GM12891 (cell line): ENCODE data around the gene TBC1D25.
A peak's percentile ranks its signal among the peaks of the same experiment; 100 is the strongest.

Source experiments
- DNase-seq: peaks from one replicate; pipeline ENCODE4 v3.0.0; 2011; ENCODE audit warnings: low spot score; ENCODE audit not compliant: insufficient read length
- FAIRE-seq: peaks from 2 replicates; lab custom pipeline; 2011; peaks lifted over from hg19 to GRCh38; lab: Jason Lieb, UNC
- PAX5 ChIP-seq: IDR thresholded peaks from 2 replicates; pipeline ENCODE4 v1.6.1; 2011; ENCODE audit warnings: low read length, moderate library complexity, mild to moderate bottlenecking; ENCODE audit not compliant: insufficient read depth, severe bottlenecking
- POLR2A ChIP-seq: IDR thresholded peaks from 2 replicates; pipeline ENCODE4 v1.6.1; 2011; ENCODE audit warnings: low read depth, low read length, control low read depth
- POLR2AphosphoS5 ChIP-seq: IDR thresholded peaks from 2 replicates; pipeline ENCODE4 v1.6.1; 2011; ENCODE audit warnings: low read depth, low read length, control low read depth
- POU2F2 ChIP-seq: IDR thresholded peaks from 2 replicates; pipeline ENCODE4 v1.6.1; 2011; ENCODE audit warnings: low read depth, mild to moderate bottlenecking, control low read depth, low read length, moderate library complexity
- SPI1 ChIP-seq: IDR thresholded peaks from 2 replicates; pipeline ENCODE4 v1.6.1; 2011; ENCODE audit warnings: low read depth, low read length, control low read depth
- TAF1 ChIP-seq: IDR thresholded peaks from 2 replicates; pipeline ENCODE4 v1.6.1; 2011; ENCODE audit warnings: low read depth, low read length, control low read depth

The TBC1D25 gene

DNA sequence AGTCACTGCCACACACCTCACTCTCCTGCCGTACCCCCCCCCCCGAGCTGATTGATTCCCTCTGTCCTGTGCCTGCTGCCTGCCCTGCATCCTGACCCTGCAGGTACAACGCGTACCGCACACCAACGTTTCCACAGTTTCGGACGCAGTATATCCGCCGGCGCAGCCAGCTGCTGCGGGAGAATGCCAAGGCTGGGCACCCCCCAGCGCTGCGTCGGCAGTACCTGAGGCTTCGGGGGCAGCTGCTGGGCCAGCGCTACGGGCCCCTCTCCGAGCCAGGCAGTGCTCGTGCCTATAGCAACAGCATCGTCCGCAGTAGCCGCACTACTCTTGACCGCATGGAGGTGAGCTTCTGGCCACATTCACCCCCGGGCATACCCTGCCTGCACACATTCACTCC lies 59.1 kb downstream of the TBC1D25 start:
- DNase-seq (no peak), FAIRE-seq (peak; percentile 58)
- TF ChIP-seq POLR2AphosphoS5, result no peak
- TF ChIP-seq PAX5, result no peak
- no peak for TF ChIP-seq POU2F2
- no peak for TF ChIP-seq SPI1

DNA sequence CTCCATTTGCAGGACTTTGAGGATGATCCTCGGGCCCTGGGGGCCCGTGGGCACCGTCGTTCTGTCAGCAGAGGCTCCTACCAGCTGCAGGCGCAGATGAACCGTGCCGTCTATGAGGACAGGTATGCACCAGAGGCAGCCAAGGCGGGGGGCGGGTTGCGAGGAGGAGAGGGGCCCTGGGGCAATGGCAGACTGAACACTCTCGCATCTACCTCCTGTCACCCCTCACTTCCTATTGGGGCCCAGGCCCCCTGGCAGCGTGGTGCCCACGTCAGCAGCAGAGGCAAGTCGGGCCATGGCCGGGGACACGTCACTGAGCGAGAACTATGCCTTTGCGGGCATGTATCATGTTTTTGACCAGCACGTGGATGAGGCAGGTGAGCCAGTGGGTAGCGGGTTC lies 59.8 kb downstream of the TBC1D25 start:
- no peak for FAIRE-seq
- DNase-seq, result no peak
- TF ChIP-seq POLR2AphosphoS5 (no peak), POLR2A (no peak), TAF1 (no peak), SPI1 (no peak), POU2F2 (no peak), PAX5 (no peak)

DNA sequence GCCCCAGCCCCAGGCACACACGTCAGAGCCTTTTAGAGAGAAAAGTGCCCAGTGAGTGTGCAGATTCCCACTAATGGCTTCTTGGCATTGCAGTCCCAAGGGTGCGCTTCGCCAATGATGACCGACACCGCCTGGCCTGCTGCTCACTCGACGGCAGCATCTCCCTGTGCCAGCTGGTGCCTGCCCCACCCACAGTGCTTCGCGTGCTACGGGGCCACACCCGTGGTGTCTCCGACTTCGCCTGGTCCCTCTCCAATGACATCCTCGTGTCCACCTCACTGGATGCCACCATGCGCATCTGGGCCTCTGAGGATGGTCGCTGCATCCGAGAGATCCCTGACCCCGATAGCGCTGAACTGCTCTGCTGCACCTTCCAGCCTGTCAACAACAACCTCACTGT lies 60.7 kb downstream of the TBC1D25 start:
- DNase-seq, result no peak
- TF ChIP-seq TAF1 (no peak), SPI1 (no peak), POU2F2 (no peak)
- FAIRE-seq, result no peak

DNA sequence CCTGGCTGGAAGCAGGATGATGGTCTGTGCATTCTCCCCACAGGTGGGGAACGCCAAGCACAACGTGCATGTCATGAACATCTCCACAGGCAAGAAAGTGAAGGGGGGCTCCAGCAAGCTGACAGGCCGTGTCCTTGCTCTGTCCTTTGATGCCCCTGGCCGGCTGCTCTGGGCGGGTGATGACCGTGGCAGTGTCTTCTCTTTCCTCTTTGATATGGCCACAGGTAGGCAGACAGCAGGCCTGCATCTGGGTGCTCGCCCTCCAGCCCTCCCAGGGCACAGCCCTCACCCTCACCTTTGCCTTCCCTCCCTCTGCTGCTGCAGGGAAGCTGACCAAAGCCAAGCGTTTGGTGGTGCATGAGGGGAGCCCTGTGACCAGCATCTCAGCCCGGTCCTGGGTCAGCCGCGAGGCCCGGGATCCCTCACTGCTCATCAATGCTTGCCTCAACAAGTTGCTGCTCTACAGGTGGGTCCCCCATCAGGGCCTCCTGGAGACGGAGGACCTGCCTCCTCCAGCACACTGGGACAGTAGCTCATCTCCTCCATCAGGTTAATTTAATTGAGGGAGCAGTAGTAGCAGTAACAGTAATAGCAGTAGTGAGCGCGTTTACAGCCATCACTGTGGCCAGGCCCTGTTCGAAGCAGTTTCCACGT lies 62.4 kb downstream of the TBC1D25 start:
- TF ChIP-seq TAF1, result no peak
- no peak for TF ChIP-seq PAX5
- no peak for TF ChIP-seq POLR2A
- no peak for TF ChIP-seq SPI1
- TF ChIP-seq POLR2AphosphoS5, result no peak
- TF ChIP-seq POU2F2, result no peak
- FAIRE-seq, result no peak
- no peak for DNase-seq

DNA sequence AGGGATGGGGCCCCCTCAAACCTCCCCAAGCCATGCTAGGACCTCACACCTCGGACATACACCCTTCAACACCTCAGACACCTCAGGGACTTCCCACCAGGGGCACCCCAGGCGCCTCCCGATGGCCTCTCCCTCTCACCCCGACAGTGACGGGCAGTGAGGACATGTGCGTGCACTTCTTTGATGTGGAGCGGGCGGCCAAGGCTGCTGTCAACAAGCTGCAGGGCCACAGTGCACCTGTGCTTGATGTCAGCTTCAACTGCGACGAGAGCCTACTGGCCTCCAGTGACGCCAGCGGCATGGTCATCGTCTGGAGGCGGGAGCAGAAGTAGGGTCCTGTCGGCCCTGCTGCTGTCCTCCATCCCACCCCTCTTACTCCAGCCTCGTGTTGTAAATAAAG lies 65.2 kb downstream of the TBC1D25 start:
- DNase-seq (no peak), FAIRE-seq (no peak)
- no peak for TF ChIP-seq POU2F2
- no peak for TF ChIP-seq SPI1
- TF ChIP-seq TAF1, result no peak
- no peak for TF ChIP-seq POLR2AphosphoS5
- no peak for TF ChIP-seq PAX5
- no peak for TF ChIP-seq POLR2A

DNA sequence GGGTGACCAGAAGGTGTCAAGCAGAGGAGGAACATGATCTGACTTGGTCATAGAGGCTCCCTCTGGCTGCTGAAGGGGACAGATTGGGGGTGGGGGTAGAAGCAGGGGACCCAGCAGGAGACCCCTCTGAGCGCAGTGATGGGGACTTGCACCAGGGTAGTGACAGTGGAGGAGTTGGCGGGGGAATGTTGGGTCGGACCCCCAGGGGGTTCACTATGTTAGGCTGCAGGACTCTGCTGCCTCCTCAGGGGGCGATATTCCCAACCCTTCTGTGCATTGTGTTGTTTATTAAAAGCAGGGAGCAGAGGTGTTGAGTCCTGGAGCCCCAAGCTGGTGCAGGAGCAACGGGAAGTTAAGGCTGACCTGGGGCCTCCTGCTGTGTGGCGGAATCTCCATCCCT lies 66.6 kb downstream of the TBC1D25 start:
- FAIRE-seq (peak; percentile 23), DNase-seq (no peak)
- no peak for TF ChIP-seq POLR2A
- no peak for TF ChIP-seq SPI1
- TF ChIP-seq POU2F2, result no peak
- TF ChIP-seq PAX5, result no peak
- no peak for TF ChIP-seq POLR2AphosphoS5
- no peak for TF ChIP-seq TAF1

DNA sequence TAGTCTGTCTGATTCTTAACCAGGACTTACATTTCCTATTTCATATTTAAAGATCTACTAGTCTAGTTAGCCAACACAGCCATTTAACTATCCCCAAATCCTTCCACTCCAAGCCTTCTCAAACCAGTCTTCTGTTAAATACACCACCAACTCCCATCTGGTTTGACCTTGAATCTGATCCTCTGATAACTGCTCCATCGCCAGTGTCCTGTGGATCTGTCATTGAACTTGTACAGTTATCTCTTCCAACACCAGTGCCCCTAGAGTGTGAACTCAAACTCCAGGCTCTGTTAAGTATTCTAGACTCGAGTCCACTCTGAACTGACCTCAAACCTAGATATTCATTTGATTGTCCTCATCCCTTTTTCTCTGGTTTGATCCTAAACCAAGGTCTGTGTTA lies 72.2 kb downstream of the TBC1D25 start:
- FAIRE-seq (no peak), DNase-seq (no peak)
- TF ChIP-seq POU2F2, result no peak
- TF ChIP-seq SPI1, result no peak
- TF ChIP-seq TAF1, result no peak
- no peak for TF ChIP-seq POLR2AphosphoS5
- no peak for TF ChIP-seq POLR2A
- TF ChIP-seq PAX5, result no peak
